Mucosa of stomach (tissue), 1 donor: ENCODE measurements around the gene CTU1.
A peak's percentile ranks its signal among the peaks of the same experiment; 100 is the strongest.
"Not testable (repeated sequence)": the region's sequence is repeated elsewhere in the genome, so short reads cannot be mapped to it uniquely, and the experiment has no call there.

Experiments
- H3K27me3 ChIP-seq: one replicate; pipeline ENCODE4 v1.7.0; 2013; ENCODE audit warnings: mild to moderate bottlenecking, low read length; ENCODE audit not compliant: control insufficient read depth, insufficient read depth
- H3K36me3 ChIP-seq: one replicate; pipeline ENCODE4 v1.7.0; 2013; ENCODE audit warnings: low read length; ENCODE audit not compliant: control insufficient read depth, insufficient read depth
- H3K4me1 ChIP-seq: one replicate; pipeline ENCODE4 v1.7.0; 2013; ENCODE audit warnings: mild to moderate bottlenecking, low read length; ENCODE audit not compliant: control insufficient read depth, insufficient read depth
- H3K4me3 ChIP-seq: one replicate; pipeline ENCODE4 v1.7.0; 2013; ENCODE audit warnings: low read length
- H3K9ac ChIP-seq: one replicate; pipeline ENCODE4 v1.7.0; 2013; ENCODE audit warnings: mild to moderate bottlenecking, low read length, moderate library complexity
- H3K9me3 ChIP-seq: one replicate; pipeline ENCODE4 v1.7.0; 2013; ENCODE audit warnings: mild to moderate bottlenecking, low read length, moderate library complexity; ENCODE audit not compliant: control insufficient read depth
- donor health status: Pancreatic carcinoma.

The CTU1 gene

GRCh38 chr19:51108066-51108804 lies at the start of gene CTU1:
Gene CTU1, minus strand, starts transcription at chr19:51108409. Its CDS starts 3,840 bp downstream, at chr19:51104569.
- Histone ChIP-seq H3K4me3 (peak within 1 kb of the TSS; percentile 65), H3K27me3 (no peaks in the 10 kb centered on the region), H3K4me1 (peaks cover 14% of the 10 kb centered on the region), H3K36me3 (no peaks in the 10 kb centered on the region), H3K9ac (peak within 1 kb of the TSS; percentile 73), H3K9me3 (no peaks in the 10 kb centered on the region)

- Histone ChIP-seq H3K27me3 (no peaks in the 10 kb centered on the region), H3K9me3 (no peaks in the 10 kb centered on the region), H3K4me1 (no peaks in the 10 kb centered on the region), H3K36me3 (no peaks in the 10 kb centered on the region), H3K9ac (no peak overlapping the region), H3K4me3 (no peak overlapping the region)
These were observed 49.1 kb upstream of the CTU1 start for GRCh38 chr19:51157265-51157664.

- no peaks in the 10 kb centered on the region for H3K36me3 ChIP-seq
- no peak overlapping the region for H3K4me3 ChIP-seq
- no peak overlapping the region for H3K9ac ChIP-seq
- H3K9me3 ChIP-seq, result no peaks in the 10 kb centered on the region
- no peaks in the 10 kb centered on the region for H3K27me3 ChIP-seq
- no peaks in the 10 kb centered on the region for H3K4me1 ChIP-seq
These were observed 48.5 kb upstream of the CTU1 start for GRCh38 chr19:51156710-51157109.

GRCh38 chr19:51150627-51151026 lies 42.4 kb upstream of the CTU1 start:
- H3K9ac ChIP-seq, result no peak overlapping the region
- no peaks in the 10 kb centered on the region for H3K4me1 ChIP-seq
- no peaks in the 10 kb centered on the region for H3K9me3 ChIP-seq
- no peak overlapping the region for H3K4me3 ChIP-seq
- H3K36me3 ChIP-seq, result no peaks in the 10 kb centered on the region
- H3K27me3 ChIP-seq, result no peaks in the 10 kb centered on the region

- H3K4me1 ChIP-seq, result no peaks in the 10 kb centered on the region
- H3K36me3 ChIP-seq, result no peaks in the 10 kb centered on the region
These were observed 40.4 kb upstream of the CTU1 start for GRCh38 chr19:51148580-51148979.

GRCh38 chr19:51147663-51148062 lies 39.5 kb upstream of the CTU1 start:
- Histone ChIP-seq H3K36me3 (no peaks in the 10 kb centered on the region), H3K4me1 (no peaks in the 10 kb centered on the region), H3K9ac (no peak overlapping the region), H3K27me3 (no peaks in the 10 kb centered on the region), H3K9me3 (no peaks in the 10 kb centered on the region), H3K4me3 (no peak overlapping the region)

More at GRCh38 chr19:51148580-51148979, 40.4 kb upstream of the CTU1 start:
- no peaks in the 10 kb centered on the region for H3K9me3 ChIP-seq
- no peak overlapping the region for H3K4me3 ChIP-seq
- H3K9ac ChIP-seq, result no peak overlapping the region
- H3K27me3 ChIP-seq, result no peaks in the 10 kb centered on the region

- Histone ChIP-seq H3K4me1 (no peaks in the 10 kb centered on the region), H3K36me3 (no peaks in the 10 kb centered on the region), H3K4me3 (no peak overlapping the region), H3K9ac (no peak overlapping the region), H3K9me3 (no peaks in the 10 kb centered on the region), H3K27me3 (peaks cover under 1% of the 10 kb centered on the region)
These were observed 38.5 kb upstream of the CTU1 start for GRCh38 chr19:51146751-51147150.

- H3K4me3 ChIP-seq, result no peak overlapping the region
- no peaks in the 10 kb centered on the region for H3K36me3 ChIP-seq
- peaks cover 3% of the 10 kb centered on the region for H3K27me3 ChIP-seq
- no peak overlapping the region for H3K9ac ChIP-seq
- no peaks in the 10 kb centered on the region for H3K4me1 ChIP-seq
- H3K9me3 ChIP-seq, result no peaks in the 10 kb centered on the region
These were observed 37.8 kb upstream of the CTU1 start for GRCh38 chr19:51145916-51146493.

- Histone ChIP-seq H3K4me1 (no peaks in the 10 kb centered on the region), H3K27me3 (peaks cover 3% of the 10 kb centered on the region), H3K9me3 (no peaks in the 10 kb centered on the region), H3K9ac (no peak overlapping the region), H3K4me3 (no peak overlapping the region), H3K36me3 (no peaks in the 10 kb centered on the region)
These were observed 36.4 kb upstream of the CTU1 start for GRCh38 chr19:51144482-51145045.

- Histone ChIP-seq H3K9me3 (no peaks in the 10 kb centered on the region), H3K36me3 (no peaks in the 10 kb centered on the region), H3K4me3 (no peak overlapping the region), H3K9ac (no peak overlapping the region), H3K27me3 (peaks cover 3% of the 10 kb centered on the region), H3K4me1 (no peaks in the 10 kb centered on the region)
These were observed 35.3 kb upstream of the CTU1 start for GRCh38 chr19:51143486-51143885.

GRCh38 chr19:51142809-51143475 lies 34.7 kb upstream of the CTU1 start:
- not testable (repeated sequence) for H3K27me3 ChIP-seq, H3K36me3 ChIP-seq, H3K4me1 ChIP-seq, H3K9me3 ChIP-seq, H3K9ac ChIP-seq, H3K4me3 ChIP-seq

- Histone ChIP-seq H3K27me3 (peaks cover 6% of the 10 kb centered on the region), H3K4me3 (no peak within 1 kb of the TSS), H3K36me3 (no peaks in the 10 kb centered on the region), H3K9me3 (no peaks in the 10 kb centered on the region), H3K9ac (no peak within 1 kb of the TSS), H3K4me1 (no peaks in the 10 kb centered on the region)
These were observed 33.9 kb upstream of the CTU1 start, which contains the start of gene SIGLEC7 for GRCh38 chr19:51142119-51142518. Gene SIGLEC7, plus strand, starts transcription at chr19:51142301. Its CDS starts 69 bp downstream, at chr19:51142370.
